BE2C (cell line): ENCODE results near the gene PARP3.
"Not testable (repeated sequence)": the region's sequence is repeated elsewhere in the genome, so short reads cannot be mapped to it uniquely, and the experiment has no call there.

Experiments used
- DNase-seq: peaks from one replicate; pipeline ENCODE4 v3.0.0-alpha.2; 2020
- H3K27me3 ChIP-seq: fragments of 250-450 bp; sonication (Bioruptor Pico); 2 replicates; pipeline ENCODE4 v1.5.1; 2020; ENCODE audit warnings: mild to moderate bottlenecking
- H3K36me3 ChIP-seq: fragments of 250-450 bp; sonication (Bioruptor Pico); 2 replicates; pipeline ENCODE4 v1.5.1; 2020; ENCODE audit warnings: mild to moderate bottlenecking
- H3K4me1 ChIP-seq: fragments of 250-450 bp; sonication (Bioruptor Pico); 2 replicates; pipeline ENCODE4 v1.5.1; 2020
- H3K4me3 ChIP-seq: 2 replicates; pipeline ENCODE4 v1.5.1; 2011; ENCODE audit warnings: low read depth, low read length
- H3K9me3 ChIP-seq: fragments of 250-450 bp; sonication (Bioruptor Pico); 2 replicates; pipeline ENCODE4 v1.5.1; 2020
- TF ChIP-seq, protein P1 (sequence below): IDR thresholded peaks from 2 replicates; pipeline ENCODE4 v1.5.1; 2012; ENCODE audit warnings: mild to moderate bottlenecking, low read depth, low read length

PARP3 gene

DNA sequence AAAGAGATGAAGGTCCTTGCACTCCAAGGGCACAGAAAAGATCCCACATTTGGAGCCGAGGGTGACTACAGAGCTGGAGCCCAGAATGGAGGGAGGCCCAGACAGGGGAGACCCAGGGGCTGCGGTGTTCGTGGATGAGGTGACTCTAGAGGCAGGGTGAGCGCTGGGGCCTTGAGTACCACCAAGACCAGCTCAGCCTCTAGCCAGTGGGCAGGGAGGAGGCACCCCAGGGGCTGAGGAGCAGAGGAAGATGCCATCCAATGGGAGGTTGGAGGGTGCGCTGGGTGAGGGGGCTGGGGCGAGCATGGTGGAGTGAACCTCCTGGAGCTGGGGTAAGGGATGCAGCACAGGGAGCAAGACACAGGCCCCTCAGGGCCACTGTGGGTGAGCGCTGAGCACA lies 13.7 kb upstream of the PARP3 start:
- Histone ChIP-seq H3K9me3 (no peaks in the 10 kb centered on the region), H3K4me1 (no peaks in the 10 kb centered on the region), H3K36me3 (no peaks in the 10 kb centered on the region), H3K4me3 (no peak overlapping the region), H3K27me3 (no peaks in the 10 kb centered on the region)
- DNase-seq, result no peak
- TF ChIP-seq, protein P1, sequence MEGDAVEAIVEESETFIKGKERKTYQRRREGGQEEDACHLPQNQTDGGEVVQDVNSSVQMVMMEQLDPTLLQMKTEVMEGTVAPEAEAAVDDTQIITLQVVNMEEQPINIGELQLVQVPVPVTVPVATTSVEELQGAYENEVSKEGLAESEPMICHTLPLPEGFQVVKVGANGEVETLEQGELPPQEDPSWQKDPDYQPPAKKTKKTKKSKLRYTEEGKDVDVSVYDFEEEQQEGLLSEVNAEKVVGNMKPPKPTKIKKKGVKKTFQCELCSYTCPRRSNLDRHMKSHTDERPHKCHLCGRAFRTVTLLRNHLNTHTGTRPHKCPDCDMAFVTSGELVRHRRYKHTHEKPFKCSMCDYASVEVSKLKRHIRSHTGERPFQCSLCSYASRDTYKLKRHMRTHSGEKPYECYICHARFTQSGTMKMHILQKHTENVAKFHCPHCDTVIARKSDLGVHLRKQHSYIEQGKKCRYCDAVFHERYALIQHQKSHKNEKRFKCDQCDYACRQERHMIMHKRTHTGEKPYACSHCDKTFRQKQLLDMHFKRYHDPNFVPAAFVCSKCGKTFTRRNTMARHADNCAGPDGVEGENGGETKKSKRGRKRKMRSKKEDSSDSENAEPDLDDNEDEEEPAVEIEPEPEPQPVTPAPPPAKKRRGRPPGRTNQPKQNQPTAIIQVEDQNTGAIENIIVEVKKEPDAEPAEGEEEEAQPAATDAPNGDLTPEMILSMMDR, result no peak

DNA sequence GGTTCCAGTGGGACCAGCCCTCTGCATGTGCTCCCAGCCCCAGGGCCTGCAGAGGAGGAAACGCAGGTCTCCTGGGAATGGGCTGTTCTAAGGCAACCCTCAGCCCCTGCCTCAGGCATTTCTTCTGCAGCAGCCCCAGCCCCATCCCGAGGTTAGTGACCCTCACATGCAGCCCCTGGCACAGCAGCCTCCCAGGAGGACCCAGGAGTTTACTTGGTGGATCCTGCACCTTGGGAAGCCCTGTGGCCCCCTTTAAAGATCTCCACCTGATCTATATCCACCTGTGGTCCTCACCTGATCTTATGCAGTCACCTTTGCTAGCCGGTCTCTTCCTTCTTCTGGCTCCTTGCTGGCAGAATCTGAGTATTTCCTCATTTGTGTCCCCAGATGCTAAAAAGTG lies 13.2 kb upstream of the PARP3 start:
- H3K27me3 ChIP-seq, H3K4me1 ChIP-seq, H3K4me3 ChIP-seq, DNase-seq, H3K36me3 ChIP-seq, H3K9me3 ChIP-seq: not testable (repeated sequence)

DNA sequence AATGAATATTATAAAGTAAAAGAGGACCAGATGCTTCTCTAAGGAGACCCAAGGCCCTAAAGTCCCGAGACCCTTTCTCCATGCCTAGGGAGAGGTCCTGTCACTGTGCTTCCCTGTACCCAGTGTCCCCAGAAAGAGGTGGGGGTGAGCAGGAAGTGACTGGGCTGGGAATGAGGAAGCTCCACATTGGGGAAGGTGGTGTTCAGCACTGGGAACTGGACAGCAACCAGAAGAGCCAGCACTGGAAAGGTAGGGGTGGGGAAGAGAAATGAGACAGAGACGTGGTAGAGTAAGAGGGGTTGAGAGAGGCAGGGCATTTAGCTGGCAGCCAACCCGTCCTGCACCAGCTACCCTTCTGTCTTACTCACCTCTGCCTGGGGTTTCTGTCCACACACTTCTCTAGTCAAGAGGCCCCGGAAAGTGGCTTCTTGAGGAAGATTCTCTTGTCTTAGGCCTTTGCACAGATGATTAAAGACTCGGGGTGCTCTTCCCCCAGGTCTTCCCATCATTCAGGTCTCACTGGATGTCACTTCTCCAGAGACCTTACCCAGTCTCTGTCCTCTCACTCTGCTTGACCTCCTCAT lies 12.7 kb upstream of the PARP3 start:
- DNase-seq, result no peak
- H3K27me3 ChIP-seq, result no peaks in the 10 kb centered on the region
- no peak overlapping the region for H3K4me3 ChIP-seq
- peaks cover 6% of the 10 kb centered on the region for H3K36me3 ChIP-seq
- no peaks in the 10 kb centered on the region for H3K9me3 ChIP-seq
- no peaks in the 10 kb centered on the region for H3K4me1 ChIP-seq
- TF ChIP-seq, protein P1, result no peak

DNA sequence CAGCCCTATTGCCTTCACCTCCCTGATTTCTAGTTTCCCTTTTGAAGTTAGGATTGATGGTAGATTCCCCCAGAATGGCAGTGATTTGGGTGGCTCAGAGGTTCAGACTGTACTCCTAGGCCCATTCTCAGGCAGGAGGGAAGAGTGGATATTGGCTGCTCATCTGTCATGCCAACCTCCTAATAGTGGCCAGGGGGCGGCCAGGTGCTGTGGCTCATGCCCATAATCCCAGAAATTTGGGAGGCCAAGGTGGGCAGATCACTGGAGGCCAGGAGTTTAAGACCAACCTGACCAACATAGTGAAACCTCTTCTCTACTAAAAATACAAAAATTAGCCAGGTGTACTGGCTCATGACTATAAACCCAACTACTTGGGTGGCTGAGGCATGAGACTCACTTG lies 11.7 kb upstream of the PARP3 start:
- Histone ChIP-seq H3K4me1 (no peaks in the 10 kb centered on the region), H3K36me3 (peaks cover 8% of the 10 kb centered on the region), H3K27me3 (no peaks in the 10 kb centered on the region), H3K9me3 (no peaks in the 10 kb centered on the region), H3K4me3 (no peak overlapping the region)
- TF ChIP-seq, protein P1, result no peak
- DNase-seq, result no peak

DNA sequence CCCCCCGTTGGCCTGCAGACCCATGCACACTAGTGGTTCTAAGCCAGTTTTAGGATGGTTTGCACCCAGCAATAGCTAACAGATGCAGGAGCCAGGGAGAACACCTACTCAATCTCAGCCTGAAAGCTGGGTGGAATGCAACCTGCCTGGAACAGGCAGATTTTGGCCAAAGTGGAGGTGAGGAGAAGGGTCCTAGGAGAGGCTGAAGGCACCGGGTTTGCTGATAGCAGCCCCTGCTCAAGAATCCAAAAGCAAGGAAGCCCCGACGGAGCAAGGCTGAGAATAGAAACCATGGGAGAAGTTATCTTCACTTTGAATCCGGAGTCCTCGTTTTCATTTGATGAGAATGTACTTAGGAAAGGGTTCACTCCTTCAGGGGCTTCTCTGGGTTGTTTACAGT lies 10.4 kb upstream of the PARP3 start:
- H3K9me3 ChIP-seq, result no peaks in the 10 kb centered on the region
- peaks cover 10% of the 10 kb centered on the region for H3K36me3 ChIP-seq
- no peaks in the 10 kb centered on the region for H3K27me3 ChIP-seq
- no peaks in the 10 kb centered on the region for H3K4me1 ChIP-seq
- no peak overlapping the region for H3K4me3 ChIP-seq
- TF ChIP-seq, protein P1, result no peak
- no peak for DNase-seq

DNA sequence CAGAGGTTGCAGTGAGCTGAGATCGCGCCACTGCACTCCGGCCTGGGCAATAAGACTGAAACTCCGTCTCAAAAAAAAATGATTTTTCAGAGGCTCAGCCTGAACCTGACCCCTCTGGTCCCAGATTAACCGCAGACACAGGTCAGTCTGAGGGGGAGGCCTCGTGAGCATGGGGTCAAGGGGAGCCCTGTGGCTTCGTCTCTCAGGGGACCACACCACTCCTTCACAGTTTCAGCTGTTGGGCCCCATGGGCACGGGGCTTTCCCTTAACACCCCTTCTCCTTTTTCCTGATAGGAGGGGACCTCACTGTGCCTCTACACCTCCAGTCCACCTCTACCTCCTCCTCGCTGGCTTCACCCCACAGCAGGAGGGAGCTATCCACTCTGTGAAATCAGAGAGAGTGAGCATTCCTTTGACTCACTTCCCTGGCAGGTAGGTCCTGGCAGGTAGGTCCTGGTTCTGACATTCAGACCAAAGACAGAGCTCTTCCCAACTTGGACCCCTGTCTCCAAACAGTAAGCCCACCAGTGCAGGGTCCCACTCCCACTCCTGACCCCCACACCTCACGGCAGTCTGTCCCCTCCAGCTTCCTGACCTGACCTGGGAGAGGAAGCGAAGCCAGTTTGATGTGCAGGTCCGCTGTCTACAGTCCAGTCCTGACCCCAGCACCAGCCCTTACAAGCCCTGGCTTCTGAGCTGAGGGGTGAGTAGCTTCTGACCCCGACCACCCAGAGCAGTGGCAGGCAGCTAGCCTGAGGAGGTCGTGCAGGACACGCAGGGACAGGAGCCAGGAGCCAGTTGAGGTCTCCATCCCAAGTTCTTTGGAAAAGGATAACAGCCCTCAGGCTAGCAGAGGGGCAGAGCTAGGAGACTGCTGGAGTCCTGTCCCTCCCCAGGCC lies 9.4 kb upstream of the PARP3 start:
- H3K36me3 ChIP-seq, result peaks cover 19% of the 10 kb centered on the region
- TF ChIP-seq, protein P1, result no peak
- H3K4me3 ChIP-seq, result no peak overlapping the region
- DNase-seq, result no peak
- H3K4me1 ChIP-seq, result no peaks in the 10 kb centered on the region
- H3K9me3 ChIP-seq, result no peaks in the 10 kb centered on the region
- H3K27me3 ChIP-seq, result no peaks in the 10 kb centered on the region
